H9 (cell line): ENCODE data around the gene CKB. TPM values are rescaled to one million over a fixed set of nuclear protein-coding genes. Genes with fewer than 3 reads are reported as not detected.
A peak's percentile ranks its signal among the peaks of the same experiment; 100 is the strongest.

Experiments used
- DNase-seq: peaks from one replicate; pipeline ENCODE4 v3.0.0-alpha.2; 2017
- H2AFZ ChIP-seq: one replicate; pipeline ENCODE4 v1.6.1; 2013; ENCODE audit warnings: mild to moderate bottlenecking, low read length, control low read depth, moderate library complexity
- H2AK5ac ChIP-seq: 2 replicates; pipeline ENCODE4 v1.6.1; 2013; ENCODE audit warnings: low read length, control low read depth, mixed read lengths; ENCODE audit not compliant: insufficient read length
- H2BK120ac ChIP-seq: one replicate; pipeline ENCODE4 v1.6.1; 2013; ENCODE audit warnings: low read depth, mild to moderate bottlenecking, low read length, control low read depth, inconsistent platforms; ENCODE audit not compliant: poor library complexity, severe bottlenecking
- H2BK12ac ChIP-seq: 2 replicates; pipeline ENCODE4 v1.6.1; 2013; ENCODE audit warnings: low read length, control low read depth, mixed read lengths, low read depth; ENCODE audit not compliant: insufficient read length
- H2BK15ac ChIP-seq: 2 replicates; pipeline ENCODE4 v1.6.1; 2013; ENCODE audit warnings: low read depth, low read length, control low read depth
- H2BK20ac ChIP-seq: one replicate; pipeline ENCODE4 v1.6.1; 2013; ENCODE audit warnings: low read depth, mild to moderate bottlenecking, low read length, control low read depth, inconsistent platforms; ENCODE audit not compliant: poor library complexity, severe bottlenecking
- H2BK5ac ChIP-seq: 2 replicates; pipeline ENCODE4 v1.6.1; 2013; ENCODE audit warnings: low read length, control low read depth, mixed read lengths; ENCODE audit not compliant: insufficient read length
- H3K14ac ChIP-seq: 2 replicates; pipeline ENCODE4 v1.6.1; 2013; ENCODE audit warnings: low read length, control low read depth; ENCODE audit not compliant: insufficient read depth
- H3K18ac ChIP-seq: 2 replicates; pipeline ENCODE4 v1.6.1; 2013; ENCODE audit warnings: low read depth, mild to moderate bottlenecking, mixed read lengths, low read length, control low read depth; ENCODE audit not compliant: insufficient read length
- H3K23ac ChIP-seq: 2 replicates; pipeline ENCODE4 v1.6.1; 2013; ENCODE audit warnings: low read length, control low read depth, mixed read lengths, low read depth; ENCODE audit not compliant: insufficient read length
- H3K23me2 ChIP-seq: 2 replicates; pipeline ENCODE4 v1.6.1; 2013; ENCODE audit warnings: low read depth, mild to moderate bottlenecking, mixed read lengths, low read length, control low read depth; ENCODE audit not compliant: insufficient read length, poor library complexity, severe bottlenecking
- H3K27ac ChIP-seq: 2 replicates; pipeline ENCODE4 v1.5.1; 2013; ENCODE audit warnings: low read length, control low read depth, mixed read lengths, low read depth; ENCODE audit not compliant: insufficient read length
- H3K27me3 ChIP-seq: 2 replicates; pipeline ENCODE4 v1.6.1; 2013; ENCODE audit warnings: low read length, control low read depth, inconsistent platforms; ENCODE audit not compliant: insufficient read depth
- H3K4ac ChIP-seq: 2 replicates; pipeline ENCODE4 v1.6.1; 2013; ENCODE audit warnings: low read depth, mild to moderate bottlenecking, control low read depth, inconsistent platforms, low read length, moderate library complexity
- H3K4me1 ChIP-seq: 2 replicates; pipeline ENCODE4 v1.6.1; 2013; ENCODE audit warnings: low read length, control low read depth, inconsistent platforms; ENCODE audit not compliant: insufficient read depth
- H3K4me2 ChIP-seq: 2 replicates; pipeline ENCODE4 v1.6.1; 2013; ENCODE audit warnings: low read length, control low read depth, mixed read lengths; ENCODE audit not compliant: insufficient read length, insufficient read depth
- H3K56ac ChIP-seq: 2 replicates; pipeline ENCODE4 v1.6.1; 2013; ENCODE audit warnings: low read depth, mild to moderate bottlenecking, mixed read lengths, low read length, control low read depth; ENCODE audit not compliant: insufficient read length
- H3K79me1 ChIP-seq: 2 replicates; pipeline ENCODE4 v1.6.1; 2013; ENCODE audit warnings: low read depth, mild to moderate bottlenecking, moderate library complexity, low read length, control low read depth, inconsistent platforms; ENCODE audit not compliant: insufficient read depth, poor library complexity, severe bottlenecking
- H3K79me2 ChIP-seq: 2 replicates; pipeline ENCODE4 v1.6.1; 2013; ENCODE audit warnings: low read length, control low read depth, inconsistent platforms; ENCODE audit not compliant: insufficient read depth
- H3K9ac ChIP-seq: 2 replicates; pipeline ENCODE4 v1.6.1; 2013; ENCODE audit warnings: low read length, control low read depth, mixed read lengths; ENCODE audit not compliant: insufficient read length; ENCODE audit errors: extremely low read depth
- H3K9me3 ChIP-seq: one replicate; pipeline ENCODE4 v1.6.1; 2013; ENCODE audit warnings: low read depth, low read length, inconsistent platforms; ENCODE audit not compliant: control insufficient read depth
- H3T11ph ChIP-seq: one replicate; pipeline ENCODE4 v1.6.1; 2013; ENCODE audit warnings: mild to moderate bottlenecking, low read length, control low read depth, inconsistent platforms
- H4K20me1 ChIP-seq: one replicate; pipeline ENCODE4 v1.6.1; 2013; ENCODE audit not compliant: control insufficient read depth, insufficient read length, insufficient read depth
- H4K5ac ChIP-seq: 2 replicates; pipeline ENCODE4 v1.6.1; 2013; ENCODE audit warnings: low read depth, mild to moderate bottlenecking, mixed read lengths, low read length, control low read depth; ENCODE audit not compliant: insufficient read length
- H4K8ac ChIP-seq: replicated peaks from 2 replicates; pipeline ENCODE4 v1.6.1; 2013; ENCODE audit warnings: low read length, control low read depth, mixed read lengths, low read depth; ENCODE audit not compliant: insufficient read length
- H4K91ac ChIP-seq: 2 replicates; pipeline ENCODE4 v1.6.1; 2013; ENCODE audit warnings: low read depth, mild to moderate bottlenecking, moderate library complexity, mixed read lengths, low read length, control low read depth; ENCODE audit not compliant: insufficient read length
- H3K27ac Mint-ChIP-seq, 3 experiments: 2 replicates in 2 of 3; 3 replicates in 1 of 3; pipeline ENCODE4 v1.8.0; 2020 to 2021; ENCODE audit warnings: mixed read lengths in 3 of 3, mild to moderate bottlenecking in 1 of 3, moderate library complexity in 1 of 3
- H3K27me3 Mint-ChIP-seq: 2 replicates; pipeline ENCODE4 v1.8.0; 2021; ENCODE audit warnings: low read depth, mild to moderate bottlenecking, moderate library complexity, mixed read lengths
- H3K36me3 Mint-ChIP-seq, 3 experiments: 2 replicates in 2 of 3; 3 replicates in 1 of 3; pipeline ENCODE4 v1.8.0; 2020 to 2021; ENCODE audit warnings: low read depth in 3 of 3, mixed read lengths in 3 of 3; ENCODE audit not compliant: insufficient read depth in 1 of 3
- H3K4me1 Mint-ChIP-seq, 2 experiments: 2 replicates each; pipeline ENCODE4 v1.8.0; 2020; ENCODE audit warnings: mixed read lengths in 2 of 2
- H3K4me3 Mint-ChIP-seq, 2 experiments: 2 replicates in 1 of 2; 3 replicates in 1 of 2; pipeline ENCODE4 v1.8.0; 2020 to 2021; ENCODE audit warnings: mild to moderate bottlenecking in 2 of 2, mixed read lengths in 2 of 2, moderate library complexity in 1 of 2
- H3K9me3 Mint-ChIP-seq, 2 experiments: 2 replicates in 1 of 2; 3 replicates in 1 of 2; pipeline ENCODE4 v1.8.0; 2020; ENCODE audit warnings: mild to moderate bottlenecking in 2 of 2, mixed read lengths in 2 of 2, moderate library complexity in 1 of 2
- WGBS: extraction: QIAGEN DNeasy Blood & Tissue Kit; methylation state at CpG from one replicate; pipeline ENCODE4 v1.1.7; 2013; ENCODE audit warnings: missing lambda C conversion rate, low lambda C conversion rate, mixed read lengths; ENCODE audit not compliant: insufficient read length; ENCODE audit errors: extremely low coverage; 5-methylcytosine and 5-hydroxymethylcytosine counted together
- total RNA-seq: library from RNA; stranded (reverse); gene quantifications from 2 replicates; pipeline ENCODE4 v1.2.1, GENCODE V29; 2021
- TF ChIP-seq, protein P1 (sequence below): fragments of 200-600 bp; sonication (generic); conservative IDR thresholded peaks from 3 replicates; pipeline ENCODE4 v1.8.0; 2021; ENCODE audit warnings: antibody characterized with exemption, mild to moderate bottlenecking

The CKB gene
- total RNA-seq, 1 experiment from 2014 or later, result 517 TPM

DNA sequence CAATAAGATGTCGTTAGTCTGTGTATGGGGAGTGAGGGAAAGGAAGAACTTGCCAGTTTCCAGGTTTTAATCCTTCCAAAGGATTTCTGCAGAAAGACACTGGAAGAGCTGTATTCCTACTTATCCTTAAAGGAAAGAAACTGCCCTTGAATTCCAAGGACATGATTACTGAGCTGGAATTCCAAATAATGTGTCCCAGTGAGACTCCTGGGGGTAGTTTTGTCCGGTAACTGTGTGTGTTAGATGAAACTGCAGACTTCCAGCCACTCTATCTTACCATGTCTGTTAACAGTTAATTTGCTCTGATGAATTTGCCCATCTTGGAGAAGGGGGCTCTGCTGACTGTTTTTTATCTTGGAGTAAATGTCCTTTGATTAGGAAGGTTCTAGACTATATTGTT, 33.0 kb downstream of the CKB start:
- Histone ChIP-seq H3K27ac (no peak overlapping the region), H2BK12ac (no peak overlapping the region), H2BK5ac (no peak overlapping the region), H3K56ac (no peak overlapping the region), H2AK5ac (no peak overlapping the region), H3K9me3 (no peaks in the 10 kb centered on the region), H2BK15ac (no peak overlapping the region), H2BK120ac (no peak overlapping the region), H3K18ac (no peak overlapping the region), H4K5ac (no peak overlapping the region), H4K91ac (no peak overlapping the region), H3K4ac (no peak overlapping the region), H3K4me1 (no peaks in the 10 kb centered on the region), H3K23me2 (no peaks in the 10 kb centered on the region), H2AFZ (no peak overlapping the region), H2BK20ac (no peak overlapping the region), H4K8ac (no peak overlapping the region), H3K23ac (no peak overlapping the region), H3K79me1 (no peaks in the 10 kb centered on the region), H3K4me2 (no peak overlapping the region), H3K9ac (no peak overlapping the region), H3K27me3 (no peaks in the 10 kb centered on the region), H3T11ph (no peak overlapping the region), H3K14ac (no peak overlapping the region), H4K20me1 (no peaks in the 10 kb centered on the region), H3K79me2 (no peaks in the 10 kb centered on the region)
- Mint-ChIP-seq H3K4me3 (no peak overlapping the region), H3K27me3 (no peaks in the 10 kb centered on the region), H3K9me3 (no peaks in the 10 kb centered on the region), H3K4me1 (0 out of 4 replicates have a peak, but pooled peaks cover 0 to 2% of the 10 kb centered on the region in 2 experiments), H3K36me3 (peaks cover 8 to 40% (median 32%) of the 10 kb centered on the region in 3 experiments; a peak in 6 of 7 replicates), H3K27ac (peak overlapping the region in 1 of 3 experiments; percentile 19; a peak in 2 of 7 replicates)
- no peak for DNase-seq
- TF ChIP-seq, protein P1, sequence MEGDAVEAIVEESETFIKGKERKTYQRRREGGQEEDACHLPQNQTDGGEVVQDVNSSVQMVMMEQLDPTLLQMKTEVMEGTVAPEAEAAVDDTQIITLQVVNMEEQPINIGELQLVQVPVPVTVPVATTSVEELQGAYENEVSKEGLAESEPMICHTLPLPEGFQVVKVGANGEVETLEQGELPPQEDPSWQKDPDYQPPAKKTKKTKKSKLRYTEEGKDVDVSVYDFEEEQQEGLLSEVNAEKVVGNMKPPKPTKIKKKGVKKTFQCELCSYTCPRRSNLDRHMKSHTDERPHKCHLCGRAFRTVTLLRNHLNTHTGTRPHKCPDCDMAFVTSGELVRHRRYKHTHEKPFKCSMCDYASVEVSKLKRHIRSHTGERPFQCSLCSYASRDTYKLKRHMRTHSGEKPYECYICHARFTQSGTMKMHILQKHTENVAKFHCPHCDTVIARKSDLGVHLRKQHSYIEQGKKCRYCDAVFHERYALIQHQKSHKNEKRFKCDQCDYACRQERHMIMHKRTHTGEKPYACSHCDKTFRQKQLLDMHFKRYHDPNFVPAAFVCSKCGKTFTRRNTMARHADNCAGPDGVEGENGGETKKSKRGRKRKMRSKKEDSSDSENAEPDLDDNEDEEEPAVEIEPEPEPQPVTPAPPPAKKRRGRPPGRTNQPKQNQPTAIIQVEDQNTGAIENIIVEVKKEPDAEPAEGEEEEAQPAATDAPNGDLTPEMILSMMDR, result no peak
- no CpG with 5 or more reads among the region's 2 CpGs for WGBS
